GM19099 (cell line): Measurements from ENCODE around the gene DNAJA3.

ENCODE experiments used
- POLR2A ChIP-seq: IDR thresholded peaks from 3 replicates; pipeline ENCODE4 v1.6.1; 2011; ENCODE audit warnings: low read depth; ENCODE audit not compliant: insufficient read length; ENCODE audit errors: extremely low read depth

DNAJA3 gene

GRCh38 chr16:4385066-4385788, 40.4 kb upstream of the DNAJA3 start:
- TF ChIP-seq POLR2A, result no peak

- no peak for TF ChIP-seq POLR2A
Observed at GRCh38 chr16:4385789-4386450, 39.7 kb upstream of the DNAJA3 start.

GRCh38 chr16:4386451-4386805, 39.2 kb upstream of the DNAJA3 start:
- no peak for TF ChIP-seq POLR2A

GRCh38 chr16:4386951-4387565, 38.6 kb upstream of the DNAJA3 start:
- no peak for TF ChIP-seq POLR2A

GRCh38 chr16:4387781-4388180, 37.9 kb upstream of the DNAJA3 start:
- TF ChIP-seq POLR2A, result no peak

GRCh38 chr16:4388271-4389021, 37.2 kb upstream of the DNAJA3 start:
- no peak for TF ChIP-seq POLR2A

- no peak for TF ChIP-seq POLR2A
Observed at GRCh38 chr16:4389051-4389955, 36.4 kb upstream of the DNAJA3 start.

GRCh38 chr16:4390266-4391260, 35.1 kb upstream of the DNAJA3 start:
- no peak for TF ChIP-seq POLR2A

GRCh38 chr16:4391631-4392381, 33.9 kb upstream of the DNAJA3 start:
- no peak for TF ChIP-seq POLR2A

GRCh38 chr16:4392382-4393239, 33.1 kb upstream of the DNAJA3 start:
- TF ChIP-seq POLR2A, result no peak

GRCh38 chr16:4393240-4393600, 32.4 kb upstream of the DNAJA3 start:
- no peak for TF ChIP-seq POLR2A

GRCh38 chr16:4395055-4395726, 30.5 kb upstream of the DNAJA3 start:
- no peak for TF ChIP-seq POLR2A
